Measurements from ENCODE around the gene VSTM2L.

VSTM2L gene

DNA sequence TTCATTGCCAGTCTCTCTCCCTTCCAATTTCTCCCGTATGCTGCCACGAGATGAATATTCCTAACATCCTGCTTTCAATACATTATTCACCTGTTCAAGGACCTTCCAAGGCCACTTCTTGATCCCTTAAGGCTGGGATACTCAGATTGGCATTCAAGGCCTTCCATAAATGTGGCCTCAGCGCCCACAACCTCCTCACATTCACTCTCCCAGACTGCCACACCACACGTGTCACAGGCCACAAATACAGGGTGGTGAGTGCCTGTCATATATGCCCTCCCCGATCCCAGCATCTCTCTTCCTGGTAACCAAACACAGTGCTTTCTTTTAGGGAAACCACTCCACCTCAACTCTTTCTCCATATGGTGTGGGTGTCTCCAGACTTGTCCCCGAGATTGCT, 74.9 kb downstream of the VSTM2L start:
- TF ChIP-seq, protein P1, sequence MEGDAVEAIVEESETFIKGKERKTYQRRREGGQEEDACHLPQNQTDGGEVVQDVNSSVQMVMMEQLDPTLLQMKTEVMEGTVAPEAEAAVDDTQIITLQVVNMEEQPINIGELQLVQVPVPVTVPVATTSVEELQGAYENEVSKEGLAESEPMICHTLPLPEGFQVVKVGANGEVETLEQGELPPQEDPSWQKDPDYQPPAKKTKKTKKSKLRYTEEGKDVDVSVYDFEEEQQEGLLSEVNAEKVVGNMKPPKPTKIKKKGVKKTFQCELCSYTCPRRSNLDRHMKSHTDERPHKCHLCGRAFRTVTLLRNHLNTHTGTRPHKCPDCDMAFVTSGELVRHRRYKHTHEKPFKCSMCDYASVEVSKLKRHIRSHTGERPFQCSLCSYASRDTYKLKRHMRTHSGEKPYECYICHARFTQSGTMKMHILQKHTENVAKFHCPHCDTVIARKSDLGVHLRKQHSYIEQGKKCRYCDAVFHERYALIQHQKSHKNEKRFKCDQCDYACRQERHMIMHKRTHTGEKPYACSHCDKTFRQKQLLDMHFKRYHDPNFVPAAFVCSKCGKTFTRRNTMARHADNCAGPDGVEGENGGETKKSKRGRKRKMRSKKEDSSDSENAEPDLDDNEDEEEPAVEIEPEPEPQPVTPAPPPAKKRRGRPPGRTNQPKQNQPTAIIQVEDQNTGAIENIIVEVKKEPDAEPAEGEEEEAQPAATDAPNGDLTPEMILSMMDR (IDR thresholded peaks at IDR 0.05; ENCODE audit: low read depth, low read length, missing control alignments), result no peak

DNA sequence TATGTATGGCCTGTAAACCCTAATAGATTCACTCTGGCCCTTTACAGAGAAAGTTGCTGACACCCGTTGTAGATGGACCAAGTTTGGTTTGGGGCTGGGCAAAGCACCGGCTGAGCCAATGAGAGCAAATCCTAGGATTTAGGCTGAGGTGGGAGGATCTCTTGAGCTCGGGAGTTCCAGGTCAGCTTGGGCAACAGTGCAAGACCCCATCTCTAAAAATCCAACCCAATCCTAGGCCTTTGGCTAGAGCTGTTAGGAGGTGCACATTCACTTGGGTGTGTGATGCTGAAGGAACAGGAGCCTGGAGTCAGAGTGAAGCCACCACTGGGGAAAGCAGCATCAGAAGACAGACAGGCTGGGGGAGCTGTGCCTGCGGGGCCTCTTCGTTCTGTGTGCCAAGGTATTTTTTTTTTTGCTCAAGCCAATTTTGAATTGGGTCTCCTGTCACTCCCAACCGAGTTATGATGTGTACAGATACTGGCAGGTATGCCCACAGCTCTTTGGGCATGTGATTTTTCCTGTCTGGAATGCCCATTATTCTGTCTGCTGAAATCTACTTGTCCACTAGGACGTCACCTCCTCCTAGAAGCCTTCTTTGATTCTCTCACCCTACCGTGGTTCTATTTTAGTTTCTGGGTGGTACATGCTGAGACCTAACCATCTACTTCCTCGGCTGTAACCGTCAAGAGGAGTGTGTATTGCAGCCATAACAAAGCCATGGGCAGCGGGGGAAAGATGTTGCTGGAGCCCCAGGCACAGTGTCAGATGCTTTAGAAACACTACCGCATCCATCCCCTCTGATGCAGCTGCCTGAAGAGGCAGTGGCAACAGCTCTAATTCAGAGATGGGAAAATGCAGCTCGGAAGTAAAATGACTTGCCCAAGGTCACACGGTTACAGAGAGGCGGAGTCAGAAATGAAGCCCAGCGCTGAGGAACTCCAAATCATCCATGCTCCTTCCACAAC, 76.4 kb downstream of the VSTM2L start:
- H3K4me3 ChIP-seq (ENCODE audit: low read depth, low read length), result no peak overlapping the region
- TF ChIP-seq, protein P1 (IDR thresholded peaks at IDR 0.05; ENCODE audit: low read depth, low read length, missing control alignments), result no peak
- no peak for DNase-seq (ENCODE audit: low read depth)

More for the DNA sequence above, 74.9 kb downstream of the VSTM2L start:
- DNase-seq (ENCODE audit: low read depth), result no peak
- H3K4me3 ChIP-seq (ENCODE audit: low read depth, low read length), result no peak overlapping the region

DNA sequence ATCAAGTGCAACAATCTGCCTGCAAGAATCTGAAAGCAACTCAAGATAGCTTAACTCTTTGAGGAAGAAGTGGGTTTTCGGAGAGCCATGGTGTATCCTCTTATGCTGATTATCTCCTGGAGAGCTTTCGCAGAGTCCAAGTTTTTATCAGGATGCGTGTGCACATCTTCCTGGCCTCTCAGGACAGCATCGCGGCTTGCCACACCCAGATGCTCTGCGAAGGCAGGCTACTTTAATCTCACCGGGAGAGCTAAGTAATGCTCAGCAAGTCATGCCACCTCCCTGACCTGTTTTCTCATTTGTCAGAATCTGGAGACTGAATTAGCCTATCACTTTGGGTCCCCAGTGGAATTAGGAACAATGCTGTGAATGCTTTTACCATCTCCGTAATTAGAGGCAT, 77.5 kb downstream of the VSTM2L start:
- DNase-seq (ENCODE audit: low read depth), result no peak
- TF ChIP-seq, protein P1 (IDR thresholded peaks at IDR 0.05; ENCODE audit: low read depth, low read length, missing control alignments), result no peak

DNA sequence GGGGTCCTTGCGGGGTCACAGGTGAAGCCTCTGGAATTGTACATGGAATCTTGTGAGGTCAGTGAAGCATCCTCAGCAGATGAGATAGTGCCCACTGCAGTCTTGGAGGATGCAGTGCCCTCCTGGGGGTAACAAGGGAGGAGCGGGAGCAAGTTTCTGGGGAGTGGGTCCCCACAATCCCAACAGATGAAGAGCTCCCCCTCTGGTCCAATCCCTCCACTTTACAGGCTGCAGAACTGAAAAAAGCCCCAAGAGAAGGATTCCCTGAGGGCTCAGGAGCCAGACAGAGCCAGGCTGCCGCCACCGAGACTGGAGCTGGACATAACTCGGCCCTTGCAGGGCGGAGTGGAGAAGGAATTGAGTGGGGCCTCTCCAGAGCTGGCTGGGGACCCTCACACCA, 77.9 kb downstream of the VSTM2L start:
- DNase-seq (ENCODE audit: low read depth), result no peak
- H3K4me3 ChIP-seq (ENCODE audit: low read depth, low read length), result no peak overlapping the region
- TF ChIP-seq, protein P1 (IDR thresholded peaks at IDR 0.05; ENCODE audit: low read depth, low read length, missing control alignments), result no peak

More for the DNA sequence above, 77.5 kb downstream of the VSTM2L start:
- H3K4me3 ChIP-seq (ENCODE audit: low read depth, low read length), result no peak overlapping the region

DNA sequence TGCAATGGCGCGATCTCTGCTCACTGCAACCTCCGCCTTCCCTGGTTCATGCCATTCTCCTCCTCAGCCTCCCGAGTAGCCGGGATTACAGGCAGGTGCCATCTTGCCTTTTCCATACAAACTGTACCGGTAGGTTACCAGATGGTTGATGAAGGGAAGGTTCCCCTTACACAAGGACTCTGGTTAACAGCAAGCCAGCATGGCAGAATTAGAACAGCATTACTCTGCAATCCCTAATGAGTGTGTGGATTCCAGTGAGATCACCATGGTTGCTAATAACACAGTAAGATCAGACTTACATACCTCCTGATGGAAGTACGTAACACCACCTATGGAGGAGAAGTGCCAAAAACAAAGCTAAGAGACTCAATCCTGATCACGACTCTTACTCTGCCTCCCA, 78.6 kb downstream of the VSTM2L start:
- no peak overlapping the region for H3K4me3 ChIP-seq (ENCODE audit: low read depth, low read length)
- TF ChIP-seq, protein P1 (IDR thresholded peaks at IDR 0.05; ENCODE audit: low read depth, low read length, missing control alignments), result no peak
- DNase-seq (ENCODE audit: low read depth), result no peak

DNA sequence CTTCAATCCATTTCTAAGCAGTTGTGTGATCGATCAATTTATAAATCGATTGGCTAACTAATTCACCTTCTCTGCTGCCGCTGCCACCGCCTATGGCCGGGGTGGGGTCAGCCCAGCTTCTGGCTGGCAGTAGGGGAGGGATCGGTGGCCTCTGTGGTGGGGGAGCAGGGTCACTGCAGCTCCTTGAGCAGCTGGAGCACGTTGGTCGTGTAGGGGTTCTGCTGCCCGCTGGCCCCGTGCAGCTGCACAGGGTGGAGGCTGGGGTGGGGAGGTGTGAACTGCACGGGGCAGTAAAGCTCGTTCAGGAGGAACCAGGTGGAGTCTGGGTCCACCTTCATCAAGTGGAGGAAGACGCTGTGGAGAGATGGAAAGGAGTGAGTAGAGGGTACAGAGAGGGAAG, 80.4 kb downstream of the VSTM2L start:
- no peak for DNase-seq (ENCODE audit: low read depth)
- H3K4me3 ChIP-seq (ENCODE audit: low read depth, low read length), result no peak overlapping the region
- TF ChIP-seq, protein P1 (IDR thresholded peaks at IDR 0.05; ENCODE audit: low read depth, low read length, missing control alignments), result no peak
